ENCODE measurements around the gene CCDC117. TPM values are rescaled to one million over a fixed set of nuclear protein-coding genes. Genes with fewer than 3 reads are reported as not detected.

The CCDC117 gene
- total RNA-seq, 1 donor from 2014 or later = 33.1 TPM

- intact Hi-C loops (cut with micrococcal nuclease) = no loop called here
These were observed 3.6 kb upstream of the CCDC117 start for GRCh38 chr22:28768701-28769393.

- intact Hi-C loops (cut with micrococcal nuclease) = loop anchor here (5.0 kb wide), 1 partner anchor 43 kb away; no protein-coding TSS in a partner anchor
These were observed 3.0 kb upstream of the CCDC117 start for GRCh38 chr22:28769394-28770085.

- intact Hi-C loops (cut with micrococcal nuclease) = loop anchor here (5.0 kb wide), 1 partner anchor 41 kb away; no protein-coding TSS in a partner anchor
These were observed 1.2 kb upstream of the CCDC117 start for GRCh38 chr22:28771195-28771791.

- intact Hi-C loops (cut with micrococcal nuclease) = loop anchor here (1.0 to 5.0 kb wide), 8 partner anchors 26 to 855 kb away; partner anchors contain the start of genes EWSR1 and PITPNB
These were observed 969 bp downstream of the CCDC117 start for GRCh38 chr22:28773461-28773867.

GRCh38 chr22:28774378-28774777 is 1.9 kb downstream of the CCDC117 start:
- intact Hi-C loops (cut with micrococcal nuclease) = loop anchor here (5.0 kb wide), 1 partner anchor 38 kb away; no protein-coding TSS in a partner anchor

GRCh38 chr22:28779833-28780232 is 7.3 kb downstream of the CCDC117 start:
- intact Hi-C loops (cut with micrococcal nuclease) = no loop called here

- intact Hi-C loops (cut with micrococcal nuclease) = no loop called here
These were observed 7.8 kb downstream of the CCDC117 start for GRCh38 chr22:28780296-28780695.

GRCh38 chr22:28783786-28784671 is 11.5 kb downstream of the CCDC117 start:
- intact Hi-C loops (cut with micrococcal nuclease) = no loop called here

- intact Hi-C loops (cut with micrococcal nuclease) = no loop called here
These were observed 16.1 kb downstream of the CCDC117 start for GRCh38 chr22:28788601-28789000.

GRCh38 chr22:28791124-28791523 is 18.6 kb downstream of the CCDC117 start:
- intact Hi-C loops (cut with micrococcal nuclease) = loop anchor here (2.0 kb wide), 1 partner anchor 190 kb away; no protein-coding TSS in a partner anchor

- intact Hi-C loops (cut with micrococcal nuclease) = loop anchor here (2.0 kb wide), 1 partner anchor 191 kb away; no protein-coding TSS in a partner anchor
These were observed 19.5 kb downstream of the CCDC117 start for GRCh38 chr22:28791841-28792490.

- intact Hi-C loops (cut with micrococcal nuclease) = no loop called here
These were observed 20.2 kb downstream of the CCDC117 start for GRCh38 chr22:28792491-28793383.

- intact Hi-C loops (cut with micrococcal nuclease) = no loop called here
These were observed 21.6 kb downstream of the CCDC117 start for GRCh38 chr22:28793976-28794584.

- intact Hi-C loops (cut with micrococcal nuclease) = no loop called here
These were observed 22.7 kb downstream of the CCDC117 start for GRCh38 chr22:28795071-28795693.

- intact Hi-C loops (cut with micrococcal nuclease) = no loop called here
These were observed 23.7 kb downstream of the CCDC117 start for GRCh38 chr22:28795932-28796856.

- intact Hi-C loops (cut with micrococcal nuclease) = loop anchor here (1.0 to 2.0 kb wide), 8 partner anchors 24 to 467 kb away; partner anchors contain the start of genes HSCB and ZNRF3
These were observed 26.5 kb downstream of the CCDC117 start for GRCh38 chr22:28798810-28799605.
